ENCODE data around the gene LRP1B.

LRP1B gene

GRCh38 chr2:141942006-141942789, 188.6 kb downstream of the LRP1B start:
- DNase-seq, result no peak

DNA sequence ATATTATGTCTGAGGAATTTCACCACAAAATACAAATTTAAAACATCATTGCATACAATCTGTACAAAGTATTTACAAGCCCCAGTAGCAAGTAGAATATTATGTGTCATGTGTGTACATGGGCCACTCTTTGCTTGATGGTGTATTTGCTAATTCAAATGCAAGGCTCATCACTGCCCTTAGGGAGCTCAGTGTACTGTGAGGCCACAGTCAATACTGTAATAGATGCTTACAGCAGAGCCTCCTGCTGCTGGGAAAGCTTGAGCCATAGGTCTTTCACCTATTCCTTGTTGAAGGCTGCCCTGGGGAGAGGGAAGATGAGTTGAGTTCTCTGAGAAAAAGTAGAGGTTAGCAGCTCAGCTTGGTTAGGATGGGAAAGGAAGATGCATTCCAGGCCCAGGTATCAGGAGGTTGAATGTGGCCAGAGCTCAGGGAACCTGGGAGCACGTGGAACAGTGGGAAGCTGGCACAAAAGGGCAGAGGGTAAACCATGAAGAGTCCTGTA, 189.6 kb downstream of the LRP1B start:
- no peak for DNase-seq

- no peak for DNase-seq
These were observed 190.1 kb downstream of the LRP1B start for GRCh38 chr2:141940709-141941108.

DNA sequence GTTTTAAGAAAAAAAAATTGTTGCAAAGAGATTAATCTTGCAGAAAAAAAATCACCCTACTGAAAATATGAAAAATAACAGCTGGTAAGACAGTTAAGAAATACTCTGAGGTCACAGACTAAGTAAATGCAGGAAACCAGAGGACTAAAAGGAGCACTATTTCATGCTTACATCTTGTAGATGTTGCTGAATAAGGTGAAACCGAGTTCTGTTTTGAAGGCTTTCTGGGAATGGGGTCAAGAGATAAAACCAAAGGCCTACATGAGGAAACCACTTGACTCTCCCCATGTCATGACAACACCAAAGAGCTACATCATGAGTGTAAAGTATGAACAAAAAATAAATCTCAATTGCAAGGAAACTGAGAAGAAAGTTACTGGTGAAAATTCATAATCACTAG, 197.6 kb downstream of the LRP1B start:
- no peak for DNase-seq

- DNase-seq, result no peak
These were observed 198.6 kb downstream of the LRP1B start for GRCh38 chr2:141932261-141932660.

- no peak for DNase-seq
These were observed 199.0 kb downstream of the LRP1B start for GRCh38 chr2:141931797-141932196.

DNA sequence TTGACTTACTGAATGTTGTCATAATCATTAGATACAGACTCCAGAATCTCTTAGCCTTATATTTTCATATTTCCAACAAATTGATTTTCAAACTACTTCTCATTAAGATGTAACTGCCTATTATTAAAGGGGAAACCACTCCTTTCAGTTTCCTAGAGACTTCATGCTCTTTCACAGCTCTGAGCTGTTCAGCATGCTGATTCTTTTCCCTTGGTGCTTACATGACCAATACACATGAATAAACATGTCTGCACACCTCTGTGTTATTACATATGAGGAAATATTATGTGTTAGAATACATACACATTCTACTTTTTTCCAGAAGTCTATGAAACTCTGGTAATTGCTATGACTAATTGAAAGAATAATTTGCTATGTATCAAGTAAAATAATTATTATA, 200.0 kb downstream of the LRP1B start:
- DNase-seq, result no peak

GRCh38 chr2:141929331-141930252, 201.2 kb downstream of the LRP1B start:
- DNase-seq, result no peak

DNA sequence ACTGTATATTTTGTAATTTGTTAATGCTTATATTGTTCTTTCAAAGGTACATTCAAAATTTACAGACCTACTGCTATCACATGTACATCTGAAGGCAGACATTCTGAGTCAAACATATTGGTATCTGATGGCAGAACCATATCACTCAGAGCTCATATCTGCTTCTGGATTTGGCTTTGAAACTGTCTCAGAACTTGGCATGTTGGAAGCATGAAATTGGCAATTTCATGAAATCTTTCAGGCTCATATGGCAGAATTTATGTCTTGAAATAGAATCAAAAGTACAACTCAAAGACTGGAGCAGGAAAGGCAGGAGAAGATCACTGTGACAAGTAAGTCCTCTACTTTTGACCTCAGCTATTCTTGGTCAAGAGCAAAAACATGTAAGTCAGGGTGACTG, 202.3 kb downstream of the LRP1B start:
- no peak for DNase-seq

GRCh38 chr2:141927536-141927935, 203.3 kb downstream of the LRP1B start:
- DNase-seq, result no peak

DNA sequence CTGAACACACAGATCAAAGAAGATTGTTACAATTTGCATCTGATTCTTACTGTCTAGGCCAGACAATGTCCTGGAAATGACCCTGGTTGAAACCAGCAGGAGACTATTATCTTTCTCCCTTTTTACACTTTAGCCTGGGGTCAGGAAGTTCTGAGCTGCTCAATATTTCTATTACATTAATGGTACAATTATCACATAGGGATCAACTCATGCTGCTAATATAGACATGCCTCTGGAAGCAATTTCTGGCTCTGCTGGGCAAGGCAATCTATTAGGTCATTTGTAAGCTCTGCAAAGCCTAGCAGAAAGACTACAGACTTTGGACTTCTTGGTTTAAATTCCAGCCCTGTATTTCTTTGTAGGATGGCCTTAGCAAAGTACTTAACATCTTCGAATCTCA, 205.3 kb downstream of the LRP1B start:
- no peak for DNase-seq

GRCh38 chr2:141923657-141924056, 207.2 kb downstream of the LRP1B start:
- no peak for DNase-seq

DNA sequence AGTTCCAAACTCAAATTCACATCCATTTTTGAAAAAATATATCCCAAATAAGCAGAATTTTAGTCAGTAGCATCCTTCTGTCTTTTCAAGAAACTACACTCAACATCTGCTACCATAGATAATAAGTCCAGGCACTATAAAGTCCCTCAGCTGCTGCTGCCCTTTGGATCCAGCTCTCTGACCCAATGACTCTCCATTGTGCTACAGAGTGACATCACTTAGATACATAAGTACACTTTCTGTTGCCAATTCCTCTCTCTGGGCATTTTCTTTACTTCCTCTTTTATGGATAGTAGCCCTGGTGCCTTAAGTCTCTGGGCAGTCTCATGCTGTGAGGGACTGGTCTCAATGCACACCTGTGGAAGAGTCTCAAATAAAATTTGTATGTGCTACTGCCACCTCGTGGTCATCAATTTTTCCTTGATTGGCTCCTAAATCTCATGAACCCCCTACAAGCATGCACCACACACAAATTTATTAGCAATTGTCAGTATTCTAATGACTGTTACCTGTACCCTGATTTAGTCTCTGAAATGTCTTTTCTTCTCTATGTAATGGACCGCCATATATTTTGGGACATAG, 219.2 kb downstream of the LRP1B start:
- DNase-seq, result no peak

GRCh38 chr2:141906678-141907077, 224.1 kb downstream of the LRP1B start:
- DNase-seq, result no peak

GRCh38 chr2:141900826-141901225, 230.0 kb downstream of the LRP1B start:
- no peak for DNase-seq

DNA sequence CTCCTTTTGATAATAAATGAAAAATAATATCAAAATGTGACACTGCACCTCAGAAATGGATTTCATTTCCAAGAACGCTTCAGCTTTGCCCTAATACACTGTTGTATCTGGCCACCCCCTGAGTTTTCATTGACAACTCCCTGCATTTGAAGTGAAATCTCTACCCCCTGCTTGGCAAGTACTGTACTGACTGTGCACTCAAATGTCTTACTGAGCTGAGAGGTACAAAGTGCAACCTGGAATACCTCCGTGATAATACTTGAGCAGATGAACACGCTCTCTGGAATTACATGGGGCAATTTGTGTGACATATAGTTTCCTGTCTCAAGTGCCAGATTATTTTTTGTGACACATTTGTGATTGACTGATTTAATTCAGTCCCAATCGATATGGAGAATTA, 231.1 kb downstream of the LRP1B start:
- DNase-seq, result no peak

GRCh38 chr2:141889788-141890187, 241.0 kb downstream of the LRP1B start:
- DNase-seq, result no peak

- DNase-seq, result no peak
These were observed 241.7 kb downstream of the LRP1B start for GRCh38 chr2:141888987-141889555.

- DNase-seq, result no peak
These were observed 243.5 kb downstream of the LRP1B start for GRCh38 chr2:141887363-141887762.

- no peak for DNase-seq
These were observed 252.8 kb downstream of the LRP1B start for GRCh38 chr2:141878016-141878415.

GRCh38 chr2:141871913-141872634, 258.7 kb downstream of the LRP1B start:
- DNase-seq, result no peak

DNA sequence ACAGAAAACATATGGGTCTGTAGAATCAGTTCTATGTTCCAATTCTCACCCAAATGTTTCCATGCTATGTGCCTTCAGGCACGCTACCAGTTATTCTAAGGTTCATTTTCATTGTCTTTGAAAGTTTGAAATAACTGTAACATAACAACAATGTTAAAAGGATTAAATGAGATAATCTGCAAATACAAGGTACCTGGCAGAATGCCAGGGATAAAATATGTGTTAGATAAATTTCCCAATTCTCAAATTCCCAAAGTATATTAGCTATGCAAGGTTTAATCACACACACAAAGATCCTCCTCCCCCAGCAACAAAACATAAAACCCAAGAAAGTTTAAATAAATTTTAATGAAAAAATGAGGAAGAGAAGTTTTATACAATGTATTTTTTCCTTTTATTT, 261.2 kb downstream of the LRP1B start:
- no peak for DNase-seq

Measured in stimulated activated CD4-positive, alpha-beta T cell treated with anti-CD3 and anti-CD28 coated beads, Interleukin-2, amount 100 ng/mL, for 48 hours (primary cell).